ENCODE measurements around the gene GTF2IRD1.

DNA sequence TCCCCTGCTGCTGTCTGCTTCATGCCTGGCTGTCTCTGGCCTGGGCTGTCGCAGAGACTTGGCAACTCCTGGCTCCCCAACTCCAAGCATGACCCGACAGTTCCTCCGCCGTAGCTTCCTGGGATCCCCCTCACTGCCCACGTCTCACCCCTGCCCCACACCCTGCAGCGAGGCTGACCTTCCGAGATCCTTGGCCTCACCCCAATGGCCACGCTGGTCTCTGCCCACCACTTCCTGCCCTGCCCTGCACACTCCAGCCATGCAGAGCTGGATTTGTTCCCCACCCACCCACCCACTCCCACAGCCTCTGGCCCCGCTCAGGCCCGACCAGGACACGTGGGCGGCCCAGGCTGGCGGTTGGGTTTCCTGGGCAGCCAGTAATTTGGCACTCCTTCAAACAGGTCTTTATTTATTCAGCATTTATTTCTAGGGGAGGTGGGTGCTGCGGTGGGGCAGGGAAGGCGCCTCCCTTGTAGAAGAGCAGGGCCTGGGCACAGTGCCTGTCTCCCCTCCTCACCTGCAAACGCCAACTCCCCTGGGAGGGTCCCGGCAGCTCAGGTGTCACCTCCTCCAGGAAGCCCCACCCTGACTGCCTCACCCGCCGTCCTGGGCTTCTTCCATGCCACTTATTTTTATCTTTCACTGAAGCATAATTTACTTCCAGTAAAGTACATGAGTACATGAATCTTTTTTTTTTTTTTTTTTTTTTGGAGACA, 25.5 kb downstream of the GTF2IRD1 start:
- TF ChIP-seq YY1 (IDR thresholded peaks at IDR 0.05; ENCODE audit: insufficient read depth, insufficient read length) (no peak), ZNF274 (IDR thresholded peaks at IDR 0.05; ENCODE audit: low read depth, low read length) (no peak), SUZ12 (IDR thresholded peaks at IDR 0.05; ENCODE audit: extremely low read depth, insufficient read depth, insufficient read length) (no peak)
